Testis (tissue), 3 donors: ENCODE data around the gene ZNF296. TPM values are rescaled to one million over a fixed set of nuclear protein-coding genes. Genes with fewer than 3 reads are reported as not detected.

Source experiments
- DNase-seq: peaks from one replicate; pipeline ENCODE4 v3.0.0-alpha.2; 2019
- H3K27ac ChIP-seq, 2 donors: fragments of 200-600 bp; sonication (generic); one replicate each; pipeline ENCODE4 v1.5.1; 2019
- H3K27me3 ChIP-seq: fragments of 200-600 bp; sonication (generic); one replicate; pipeline ENCODE4 v1.5.1; 2019
- H3K36me3 ChIP-seq: fragments of 200-600 bp; sonication (generic); one replicate; pipeline ENCODE4 v1.5.1; 2017; ENCODE audit warnings: low read depth; ENCODE audit errors: missing control alignments
- H3K4me1 ChIP-seq: fragments of 200-600 bp; sonication (generic); one replicate; pipeline ENCODE4 v1.5.1; 2019
- H3K4me3 ChIP-seq, 2 donors: fragments of 200-600 bp; sonication (generic); one replicate each; pipeline ENCODE4 v1.5.1; 2017 to 2019
- H3K9me3 ChIP-seq: fragments of 200-600 bp; sonication (generic); one replicate; pipeline ENCODE4 v1.5.1; 2017
- POLR2A ChIP-seq: fragments of 450-650 bp; IDR thresholded peaks from one replicate; pipeline ENCODE4 v1.6.1; 2017; ENCODE audit warnings: antibody characterized with exemption, mild to moderate bottlenecking, moderate library complexity
- WGBS, 2 donors: methylation state at CpG; one replicate each; pipeline ENCODE4 v1.1.5; 2018; 5-methylcytosine and 5-hydroxymethylcytosine counted together
- intact Hi-C: fragments of 100-400 bp; cut with DNase I; formaldehyde crosslinking; loops from one replicate; pipeline ENCODE4 v1.15.1; 2023; ENCODE audit warnings: low total_unique reads
- polyA plus RNA-seq: library from polyadenylated mRNA; stranded (reverse); fragments of 350-450 nt; fragmentation: Illumina TruSeq; extraction: RNeasy Lipid Tissue Mini Kit (QIAGEN cat#74804); gene quantifications from one replicate; pipeline ENCODE4 v1.2.3, GENCODE V29; 2014; ENCODE audit warnings: low read depth, low replicate concordance; ENCODE audit not compliant: insufficient read depth
- total RNA-seq, 2 donors: library from RNA; depleted of rRNA; stranded (reverse); fragments of >200 nt; gene quantifications; one replicate each; pipeline ENCODE4 v1.2.3, GENCODE V29; 2016
- TF ChIP-seq, protein P1 (sequence below), 3 experiments: fragments of 450-650 bp in 2 of 3; fragments of 200-600 bp in 1 of 3; sonication (generic) in 1 of 3; IDR thresholded peaks; one replicate each; pipeline ENCODE4 v1.5.1; 2016 to 2019; ENCODE audit warnings: antibody characterized with exemption in 3 of 3, mild to moderate bottlenecking in 2 of 3, moderate library complexity in 1 of 3

Gene ZNF296
- total and polyA plus RNA-seq, 3 donors from 2014 or later = 3.0 to 6.7 (median 5.8) TPM

DNA sequence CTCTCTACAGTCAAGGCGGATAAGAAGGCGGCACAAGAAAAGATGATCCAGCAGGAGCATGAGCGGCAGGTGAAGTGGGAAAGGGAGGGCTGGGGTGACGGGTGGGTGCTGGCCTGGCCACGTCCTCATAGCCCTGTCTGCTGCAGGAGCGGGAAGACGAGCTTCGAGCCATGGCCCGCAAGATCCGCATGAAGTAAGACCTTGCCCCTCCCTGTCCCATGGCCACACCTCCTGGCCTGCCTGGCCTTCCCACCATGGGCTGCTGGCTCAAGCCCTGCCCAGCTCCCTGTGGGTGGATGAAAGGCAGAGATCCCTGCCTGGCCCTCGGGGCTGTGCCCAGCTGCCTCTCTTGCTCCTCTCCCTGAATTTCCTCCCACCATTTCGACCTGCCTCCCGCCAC lies 7.2 kb downstream of the ZNF296 start:
- no peaks in the 10 kb centered on the region for H3K4me1 ChIP-seq
- H3K36me3 ChIP-seq = no peaks in the 10 kb centered on the region

GRCh38 chr19:45068041-45068440 lies 8.2 kb downstream of the ZNF296 start:
- TF ChIP-seq, protein P1, sequence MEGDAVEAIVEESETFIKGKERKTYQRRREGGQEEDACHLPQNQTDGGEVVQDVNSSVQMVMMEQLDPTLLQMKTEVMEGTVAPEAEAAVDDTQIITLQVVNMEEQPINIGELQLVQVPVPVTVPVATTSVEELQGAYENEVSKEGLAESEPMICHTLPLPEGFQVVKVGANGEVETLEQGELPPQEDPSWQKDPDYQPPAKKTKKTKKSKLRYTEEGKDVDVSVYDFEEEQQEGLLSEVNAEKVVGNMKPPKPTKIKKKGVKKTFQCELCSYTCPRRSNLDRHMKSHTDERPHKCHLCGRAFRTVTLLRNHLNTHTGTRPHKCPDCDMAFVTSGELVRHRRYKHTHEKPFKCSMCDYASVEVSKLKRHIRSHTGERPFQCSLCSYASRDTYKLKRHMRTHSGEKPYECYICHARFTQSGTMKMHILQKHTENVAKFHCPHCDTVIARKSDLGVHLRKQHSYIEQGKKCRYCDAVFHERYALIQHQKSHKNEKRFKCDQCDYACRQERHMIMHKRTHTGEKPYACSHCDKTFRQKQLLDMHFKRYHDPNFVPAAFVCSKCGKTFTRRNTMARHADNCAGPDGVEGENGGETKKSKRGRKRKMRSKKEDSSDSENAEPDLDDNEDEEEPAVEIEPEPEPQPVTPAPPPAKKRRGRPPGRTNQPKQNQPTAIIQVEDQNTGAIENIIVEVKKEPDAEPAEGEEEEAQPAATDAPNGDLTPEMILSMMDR (IDR thresholded peaks at IDR 0.05) = no peak
- no peak for TF ChIP-seq POLR2A
- Histone ChIP-seq H3K27me3 (no peaks in the 10 kb centered on the region), H3K36me3 (no peaks in the 10 kb centered on the region), H3K9me3 (no peaks in the 10 kb centered on the region), H3K27ac (no peak overlapping the region), H3K4me1 (no peaks in the 10 kb centered on the region), H3K4me3 (no peak overlapping the region)
- intact Hi-C loops = no loop called here
- DNase-seq = no peak
- 88 to 90% methylated on average over 5 to 10 of the region's 10 CpGs for WGBS, 2 donors

More for the DNA sequence above, 7.2 kb downstream of the ZNF296 start:
- 82% methylated on average over 13 of the region's 13 CpGs for WGBS, 2 donors
- peak; percentile 39 for DNase-seq
- Histone ChIP-seq H3K9me3 (no peaks in the 10 kb centered on the region), H3K4me3 (no peak overlapping the region), H3K27ac (no peak overlapping the region), H3K27me3 (no peaks in the 10 kb centered on the region)
- intact Hi-C loops = no loop called here
- TF ChIP-seq POLR2A = no peak
- TF ChIP-seq, protein P1 (IDR thresholded peaks at IDR 0.05) = no peak

GRCh38 chr19:45066921-45067661 lies 9.2 kb downstream of the ZNF296 start:
- TF ChIP-seq, protein P1 (IDR thresholded peaks at IDR 0.05) = no peak
- TF ChIP-seq POLR2A = no peak
- Histone ChIP-seq H3K4me1 (no peaks in the 10 kb centered on the region), H3K36me3 (no peaks in the 10 kb centered on the region), H3K4me3 (no peak overlapping the region), H3K9me3 (no peaks in the 10 kb centered on the region), H3K27me3 (no peaks in the 10 kb centered on the region), H3K27ac (no peak overlapping the region)
- no peak for DNase-seq
- intact Hi-C loops = no loop called here
- WGBS, 2 donors = 91 to 95% methylated on average over 9 to 36 of the region's 38 CpGs

- intact Hi-C loops = no loop called here
- H3K27ac ChIP-seq = no peak overlapping the region
- H3K4me1 ChIP-seq = no peaks in the 10 kb centered on the region
- DNase-seq = no peak
- no peaks in the 10 kb centered on the region for H3K36me3 ChIP-seq
- H3K9me3 ChIP-seq = no peaks in the 10 kb centered on the region
- H3K27me3 ChIP-seq = no peaks in the 10 kb centered on the region
- 70 to 90% methylated on average over 36 to 75 of the region's 85 CpGs for WGBS, 2 donors
- peak overlapping the region; percentile 6 to 48 for H3K4me3 ChIP-seq
- TF ChIP-seq POLR2A = no peak
- TF ChIP-seq, protein P1 (IDR thresholded peaks at IDR 0.05) = no peak
These were observed 12.2 kb downstream of the ZNF296 start for GRCh38 chr19:45063851-45064801.
